Mucosa of descending colon (tissue), 3 donors: ENCODE data around the gene TRIO. TPM values are rescaled to one million over a fixed set of nuclear protein-coding genes. Genes with fewer than 3 reads are reported as not detected.

Experiments used
- ATAC-seq: fragments of 200-7000 bp; cut with Tn5 transposase; one replicate; pipeline ENCODE4 v1.9.1; 2020; ENCODE audit warnings: mild to moderate bottlenecking, moderate library complexity
- DNase-seq, 3 donors: peaks; one replicate each; pipeline ENCODE4 v3.0.0-alpha.2; 2020
- H3K36me3 ChIP-seq: fragments of 200-600 bp; one replicate; pipeline ENCODE4 v1.8.0; 2021; ENCODE audit warnings: low read depth, mild to moderate bottlenecking
- H3K4me1 ChIP-seq: fragments of 200-600 bp; one replicate; pipeline ENCODE4 v1.8.0; 2021; ENCODE audit warnings: low read depth, mild to moderate bottlenecking
- H3K4me3 ChIP-seq: fragments of 200-600 bp; one replicate; pipeline ENCODE4 v1.8.0; 2021; ENCODE audit warnings: mild to moderate bottlenecking
- H3K9me3 ChIP-seq: fragments of 200-600 bp; one replicate; pipeline ENCODE4 v1.8.0; 2021; ENCODE audit warnings: mild to moderate bottlenecking
- intact Hi-C, 2 donors: fragments of 100-400 bp; cut with DNase I in 1 of 2; cut with micrococcal nuclease in 1 of 2; formaldehyde crosslinking; loops; one replicate each; pipeline versions ENCODE4 v1.11.0 to v1.11.1; 2022; cut with DNase I, micrococcal nuclease
- total RNA-seq, 3 donors: library from RNA; stranded (reverse); fragmentation: NEBNext Ultra II Directional in 2 of 3; extraction: Animal tissue kit (Norgen Biotek cat#: 25700) in 2 of 3; gene quantifications; one replicate each; pipeline versions ENCODE4 v1.2.1 to v1.2.4, GENCODE V29; 2021 to 2023
- TF ChIP-seq, protein P1 (sequence below): fragments of 200-600 bp; IDR thresholded peaks from one replicate; pipeline ENCODE4 v1.8.0; 2022; ENCODE audit warnings: antibody characterized with exemption, mild to moderate bottlenecking
- donor health status: DM: no; HTN: no; CAD: no; lungs with moderate emphysema.
- donor health status: DM: no; HTN: no; CAD: no.
- donor health status: DM: no; HTN: yes; CAD: no.

Gene TRIO
- total RNA-seq, 3 donors from 2014 or later = 164 to 231 (median 168) TPM

DNA sequence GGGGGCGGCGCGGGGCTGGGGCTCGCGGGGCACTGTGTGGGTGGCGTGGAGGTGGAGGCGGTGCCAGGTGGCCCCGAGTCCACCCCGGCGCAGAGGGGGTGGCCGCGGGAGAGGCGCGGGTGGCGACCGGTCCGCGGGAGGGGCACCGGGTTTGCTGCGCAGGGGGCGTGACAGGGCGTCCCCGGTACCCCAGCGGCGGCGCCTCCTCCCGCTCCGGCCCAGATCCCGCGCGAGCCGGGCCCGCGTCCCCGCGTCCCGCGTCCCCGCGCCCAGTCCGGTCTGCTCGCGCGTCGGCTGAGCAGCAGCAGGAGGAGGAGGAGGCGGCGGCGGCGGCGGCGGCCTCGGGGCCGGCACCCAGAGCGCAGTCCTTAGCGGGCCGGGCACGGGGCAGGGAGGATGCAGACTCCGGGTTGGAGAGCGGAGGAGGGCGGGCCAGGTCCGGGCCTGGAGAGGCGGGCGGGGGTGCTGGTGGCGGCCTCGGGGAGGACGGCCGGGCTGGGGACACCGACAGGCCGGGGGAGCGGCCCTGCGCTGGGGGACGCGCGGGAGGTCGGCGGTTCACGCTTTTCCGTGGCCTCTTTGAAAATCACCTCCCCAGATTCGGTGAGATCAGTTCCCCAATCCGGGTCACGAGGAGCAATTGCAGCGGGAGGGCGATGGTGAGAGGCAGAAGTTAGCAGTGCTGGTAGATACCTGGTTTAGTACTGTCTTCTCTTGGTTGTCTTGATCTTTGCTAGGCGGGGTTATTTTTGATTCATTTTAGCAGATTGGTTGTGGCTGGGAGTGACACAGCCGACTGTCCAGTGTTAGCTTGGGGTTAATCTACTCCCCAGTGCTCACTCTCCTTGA is 1.7 kb downstream of the TRIO start:
- peak; percentile 69 to 83 (median 81) for DNase-seq
- peak; percentile 59 for ATAC-seq
- Histone ChIP-seq H3K4me1 (peaks cover 44% of the 10 kb centered on the region), H3K4me3 (peak overlapping the region; percentile 82), H3K9me3 (no peaks in the 10 kb centered on the region), H3K36me3 (no peaks in the 10 kb centered on the region)
- intact Hi-C loops = loop anchor here (5.0 to 10.0 kb wide), 4 partner anchors 60 to 127 kb away; no protein-coding TSS in a partner anchor
- TF ChIP-seq, protein P1, sequence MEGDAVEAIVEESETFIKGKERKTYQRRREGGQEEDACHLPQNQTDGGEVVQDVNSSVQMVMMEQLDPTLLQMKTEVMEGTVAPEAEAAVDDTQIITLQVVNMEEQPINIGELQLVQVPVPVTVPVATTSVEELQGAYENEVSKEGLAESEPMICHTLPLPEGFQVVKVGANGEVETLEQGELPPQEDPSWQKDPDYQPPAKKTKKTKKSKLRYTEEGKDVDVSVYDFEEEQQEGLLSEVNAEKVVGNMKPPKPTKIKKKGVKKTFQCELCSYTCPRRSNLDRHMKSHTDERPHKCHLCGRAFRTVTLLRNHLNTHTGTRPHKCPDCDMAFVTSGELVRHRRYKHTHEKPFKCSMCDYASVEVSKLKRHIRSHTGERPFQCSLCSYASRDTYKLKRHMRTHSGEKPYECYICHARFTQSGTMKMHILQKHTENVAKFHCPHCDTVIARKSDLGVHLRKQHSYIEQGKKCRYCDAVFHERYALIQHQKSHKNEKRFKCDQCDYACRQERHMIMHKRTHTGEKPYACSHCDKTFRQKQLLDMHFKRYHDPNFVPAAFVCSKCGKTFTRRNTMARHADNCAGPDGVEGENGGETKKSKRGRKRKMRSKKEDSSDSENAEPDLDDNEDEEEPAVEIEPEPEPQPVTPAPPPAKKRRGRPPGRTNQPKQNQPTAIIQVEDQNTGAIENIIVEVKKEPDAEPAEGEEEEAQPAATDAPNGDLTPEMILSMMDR = no peak

DNA sequence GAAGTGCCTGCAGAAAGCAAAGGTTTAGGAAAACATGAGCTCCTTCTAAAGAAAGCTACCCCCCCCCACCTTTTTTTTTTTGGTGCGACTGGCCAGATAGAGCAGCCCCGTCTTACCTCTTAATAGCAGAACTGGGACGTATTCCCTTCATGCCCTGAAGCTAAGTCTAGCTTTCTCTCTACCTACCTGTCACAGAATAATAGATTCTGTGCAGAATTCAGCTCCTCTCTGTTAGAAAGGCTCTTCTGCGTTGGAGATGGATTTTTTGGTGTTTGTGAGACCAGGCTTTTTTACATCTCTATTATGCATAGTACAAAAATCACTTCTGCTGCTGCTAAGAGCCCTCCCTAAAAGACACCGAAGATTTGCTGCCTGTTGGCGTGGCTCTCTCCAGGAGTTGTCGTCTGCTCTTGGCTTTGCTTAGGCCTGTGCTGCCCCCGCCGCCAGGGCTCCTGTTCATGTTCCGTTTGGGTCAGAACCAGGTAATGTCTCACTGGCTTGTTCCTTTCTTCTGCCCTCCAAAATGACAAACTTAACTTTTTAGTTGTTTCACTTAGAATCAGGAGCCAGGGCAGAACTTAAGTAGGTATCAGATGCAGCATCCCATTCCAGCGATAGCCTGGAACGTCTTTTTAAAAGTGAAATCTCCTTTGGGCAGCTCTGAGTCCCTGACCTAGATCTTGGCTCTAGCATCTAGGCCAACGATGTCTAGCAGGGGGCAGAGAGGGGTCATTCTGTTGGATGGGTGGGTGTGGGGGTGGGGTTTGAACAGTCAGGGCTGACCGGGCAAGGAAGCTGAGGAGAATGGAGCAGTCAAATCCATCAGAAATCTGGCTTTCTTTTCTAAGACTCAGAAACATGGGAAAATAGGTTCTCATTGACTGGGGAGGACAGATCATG is 2.5 kb downstream of the TRIO start:
- DNase-seq = no peak
- TF ChIP-seq, protein P1 = no peak
- Histone ChIP-seq H3K4me3 (no peak overlapping the region), H3K9me3 (no peaks in the 10 kb centered on the region), H3K36me3 (no peaks in the 10 kb centered on the region), H3K4me1 (peaks cover 47% of the 10 kb centered on the region)
- no peak for ATAC-seq
- intact Hi-C loops = loop anchor here (10.0 kb wide), 3 partner anchors 59 to 119 kb away; no protein-coding TSS in a partner anchor

DNA sequence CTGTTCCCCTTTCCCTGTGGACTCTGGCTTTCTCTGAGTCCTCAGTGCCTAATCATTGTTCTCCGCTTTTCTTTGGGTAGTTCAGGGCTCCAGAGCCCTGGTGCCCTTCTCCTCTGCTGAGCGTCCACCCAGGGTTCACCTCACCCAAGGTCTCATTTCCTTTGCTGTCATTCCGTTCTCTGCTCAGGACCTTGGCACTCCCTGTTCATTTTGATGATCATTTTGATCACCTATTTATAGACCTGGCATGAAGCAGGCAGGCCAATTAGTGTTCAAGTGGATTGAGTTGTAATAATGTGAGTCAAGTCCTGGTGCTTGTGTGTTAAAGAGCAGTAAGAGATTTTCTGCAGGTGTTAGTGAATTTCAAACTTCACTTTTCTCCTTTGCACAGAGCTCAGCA is 3.6 kb downstream of the TRIO start:
- Histone ChIP-seq H3K4me1 (peaks cover 47% of the 10 kb centered on the region), H3K4me3 (no peak overlapping the region), H3K9me3 (no peaks in the 10 kb centered on the region), H3K36me3 (no peaks in the 10 kb centered on the region)
- TF ChIP-seq, protein P1 = no peak
- intact Hi-C loops = loop anchor here (10.0 kb wide), 3 partner anchors 58 to 118 kb away; no protein-coding TSS in a partner anchor
- no peak for DNase-seq
- no peak for ATAC-seq

DNA sequence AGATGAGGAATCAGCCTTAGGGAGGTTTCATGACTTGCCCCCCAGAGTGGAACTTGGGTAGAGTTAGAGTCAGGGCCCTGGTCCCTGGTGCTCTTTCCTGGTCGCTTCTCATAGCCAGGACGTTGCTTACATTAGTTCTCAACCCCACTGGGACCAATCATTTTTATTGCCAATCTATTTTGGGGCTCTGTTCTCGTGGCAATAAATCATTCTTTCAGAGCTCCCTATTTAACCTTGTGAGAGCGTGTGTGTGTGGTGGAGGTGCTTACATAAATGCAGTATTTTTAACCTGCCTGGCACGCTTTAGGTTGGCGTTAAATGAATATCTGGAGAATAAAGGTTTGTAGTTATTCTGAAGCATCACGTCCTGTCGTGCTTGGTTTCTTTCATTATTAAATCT is 4.1 kb downstream of the TRIO start:
- intact Hi-C loops = loop anchor here (10.0 kb wide), 3 partner anchors 58 to 118 kb away; no protein-coding TSS in a partner anchor
- DNase-seq = no peak
- Histone ChIP-seq H3K36me3 (no peaks in the 10 kb centered on the region), H3K4me3 (no peak overlapping the region), H3K9me3 (no peaks in the 10 kb centered on the region), H3K4me1 (peaks cover 47% of the 10 kb centered on the region)
- TF ChIP-seq, protein P1 = no peak
- no peak for ATAC-seq

DNA sequence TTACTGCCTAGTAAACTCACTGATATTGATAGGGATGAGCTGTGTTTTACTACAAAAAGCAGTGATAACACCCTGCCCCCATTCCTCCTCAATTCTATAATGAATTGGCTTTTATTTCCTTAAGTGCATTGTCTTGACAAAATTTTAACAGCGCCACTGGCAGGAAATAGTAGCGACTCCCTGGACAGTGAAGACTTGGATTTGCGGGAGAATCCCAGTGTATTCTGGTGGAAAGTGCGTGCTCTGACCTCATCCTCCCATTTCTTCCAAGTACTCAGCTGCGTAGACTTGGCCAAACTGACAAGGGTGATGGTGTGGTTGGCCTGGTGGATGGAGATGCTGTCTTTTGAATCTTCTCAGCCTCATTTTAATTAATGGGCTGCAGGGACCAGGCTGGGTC is 5.3 kb downstream of the TRIO start:
- TF ChIP-seq, protein P1 = no peak
- peaks cover 57% of the 10 kb centered on the region for H3K4me1 ChIP-seq
- intact Hi-C loops = loop anchor here (10.0 kb wide), 3 partner anchors 56 to 116 kb away; no protein-coding TSS in a partner anchor

More for the DNA sequence above, 5.3 kb downstream of the TRIO start:
- DNase-seq (no peak), ATAC-seq (no peak)
- Histone ChIP-seq H3K4me3 (no peak overlapping the region), H3K9me3 (no peaks in the 10 kb centered on the region), H3K36me3 (no peaks in the 10 kb centered on the region)
